HFF-Myc (cell line): ENCODE data around the gene GALNT2.

ENCODE experiments used
- DNase-seq: peaks from one replicate; pipeline ENCODE4 v3.0.0-alpha.2; 2011; ENCODE audit warnings: low read depth; ENCODE audit errors: extremely low read depth
- H3K4me3 ChIP-seq: replicated peaks from 2 replicates; pipeline ENCODE4 v1.5.1; 2011; ENCODE audit warnings: low read depth, mild to moderate bottlenecking, control low read depth, low read length
- TF ChIP-seq, protein P1 (sequence below): IDR thresholded peaks from 2 replicates; pipeline ENCODE4 v1.5.1; 2012; ENCODE audit warnings: mild to moderate bottlenecking, low read depth, low read length, control low read depth; ENCODE audit errors: missing control alignments

The GALNT2 gene

DNA sequence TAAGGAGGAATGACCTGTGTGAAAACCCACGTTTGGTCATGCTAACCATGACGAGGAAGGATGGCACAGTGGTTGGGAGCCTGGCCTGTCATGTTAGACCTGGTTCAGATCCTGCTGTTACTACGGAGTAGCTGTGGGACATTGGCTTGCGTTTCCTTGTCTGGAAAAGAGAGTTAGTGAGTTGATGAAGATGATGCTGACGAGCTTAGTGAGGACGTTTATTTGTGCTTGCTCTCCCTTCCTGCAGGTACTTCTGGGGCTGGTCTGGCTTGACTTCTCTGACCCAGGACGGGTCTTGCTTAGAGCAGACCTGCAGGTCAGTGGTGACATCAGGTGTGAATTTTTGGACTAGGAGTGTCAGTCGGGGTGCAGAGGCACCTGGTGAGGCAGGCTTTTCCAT is 14.7 kb downstream of the GALNT2 start:
- DNase-seq = no peak
- H3K4me3 ChIP-seq = no peak overlapping the region
- TF ChIP-seq, protein P1, sequence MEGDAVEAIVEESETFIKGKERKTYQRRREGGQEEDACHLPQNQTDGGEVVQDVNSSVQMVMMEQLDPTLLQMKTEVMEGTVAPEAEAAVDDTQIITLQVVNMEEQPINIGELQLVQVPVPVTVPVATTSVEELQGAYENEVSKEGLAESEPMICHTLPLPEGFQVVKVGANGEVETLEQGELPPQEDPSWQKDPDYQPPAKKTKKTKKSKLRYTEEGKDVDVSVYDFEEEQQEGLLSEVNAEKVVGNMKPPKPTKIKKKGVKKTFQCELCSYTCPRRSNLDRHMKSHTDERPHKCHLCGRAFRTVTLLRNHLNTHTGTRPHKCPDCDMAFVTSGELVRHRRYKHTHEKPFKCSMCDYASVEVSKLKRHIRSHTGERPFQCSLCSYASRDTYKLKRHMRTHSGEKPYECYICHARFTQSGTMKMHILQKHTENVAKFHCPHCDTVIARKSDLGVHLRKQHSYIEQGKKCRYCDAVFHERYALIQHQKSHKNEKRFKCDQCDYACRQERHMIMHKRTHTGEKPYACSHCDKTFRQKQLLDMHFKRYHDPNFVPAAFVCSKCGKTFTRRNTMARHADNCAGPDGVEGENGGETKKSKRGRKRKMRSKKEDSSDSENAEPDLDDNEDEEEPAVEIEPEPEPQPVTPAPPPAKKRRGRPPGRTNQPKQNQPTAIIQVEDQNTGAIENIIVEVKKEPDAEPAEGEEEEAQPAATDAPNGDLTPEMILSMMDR = no peak

GRCh38 chr1:230082211-230082610 is 15.2 kb downstream of the GALNT2 start:
- DNase-seq = no peak
- TF ChIP-seq, protein P1 = no peak
- no peak overlapping the region for H3K4me3 ChIP-seq

GRCh38 chr1:230083053-230083452 is 16.0 kb downstream of the GALNT2 start:
- H3K4me3 ChIP-seq = no peak overlapping the region
- TF ChIP-seq, protein P1 = no peak
- DNase-seq = no peak

DNA sequence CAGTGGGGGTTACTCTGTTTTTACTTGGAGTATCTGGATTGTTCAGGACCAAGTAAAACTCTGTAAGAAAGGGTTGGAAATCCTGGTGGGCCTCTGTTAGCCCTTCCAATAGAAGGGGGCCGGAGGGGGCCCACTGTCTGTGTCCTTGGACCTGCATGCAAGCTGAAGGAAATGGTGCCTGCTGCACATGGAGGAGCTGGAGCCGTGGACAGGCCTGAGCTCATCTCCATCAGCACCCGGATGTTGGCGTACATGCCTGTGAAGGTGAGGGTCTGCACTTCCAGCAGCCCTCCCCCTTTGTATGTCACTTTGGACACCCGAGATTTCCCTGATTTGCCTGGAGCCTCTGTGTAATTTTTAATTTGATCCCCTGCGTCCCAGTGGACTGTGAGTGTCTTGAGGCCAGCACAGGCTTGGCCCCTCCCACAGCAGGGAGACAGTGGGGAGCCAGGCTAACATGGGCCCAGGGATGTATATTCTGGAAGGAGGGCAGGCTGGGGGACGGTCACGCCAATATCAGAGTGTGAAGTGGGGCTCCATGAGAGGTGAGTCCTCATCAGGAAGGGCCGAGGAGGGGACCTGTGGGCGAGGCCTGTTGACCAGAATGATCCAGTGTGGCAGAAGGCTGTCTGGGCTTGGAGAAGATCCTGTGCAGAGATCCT is 16.8 kb downstream of the GALNT2 start:
- 0 out of 2 replicates have a peak overlapping the region, but pooled peaks have one; percentile 6 for H3K4me3 ChIP-seq
- DNase-seq = no peak
- TF ChIP-seq, protein P1 = no peak

DNA sequence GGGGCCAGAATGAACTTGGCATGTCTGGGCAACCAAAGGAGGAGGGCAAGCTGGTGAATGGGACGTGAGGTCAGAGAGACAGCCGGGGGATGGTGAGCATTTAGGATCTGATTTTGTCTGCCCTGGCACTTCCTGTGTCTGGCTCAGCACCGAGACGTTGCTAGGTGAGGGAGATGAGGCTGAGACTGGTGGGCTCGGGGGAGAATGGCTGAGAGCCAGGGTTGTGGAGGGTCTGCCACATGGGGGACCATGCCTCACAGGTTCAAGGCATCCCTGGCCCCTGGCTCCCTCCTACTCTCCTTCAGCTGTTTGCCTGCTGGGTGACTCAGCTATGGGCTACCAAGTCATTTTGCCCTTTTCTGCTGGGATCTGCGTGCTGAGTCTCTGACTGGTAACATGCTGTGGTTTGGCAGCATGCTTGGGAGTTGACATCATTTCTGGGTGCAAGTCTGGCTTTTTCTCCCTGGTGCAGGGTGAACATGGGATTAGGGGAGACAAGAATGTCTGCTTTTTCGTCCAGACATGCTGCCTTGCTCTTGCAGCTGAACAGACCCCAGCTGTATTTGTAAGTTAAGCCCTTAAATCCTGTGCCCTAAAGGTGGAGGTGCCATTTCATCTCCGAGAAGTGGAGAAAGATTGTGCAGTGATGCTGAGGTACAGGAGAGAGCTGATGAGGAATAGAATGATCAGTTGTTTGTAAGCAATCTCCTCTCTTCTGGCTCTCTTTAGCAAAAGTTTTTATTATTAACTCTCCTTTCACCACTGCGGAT is 17.6 kb downstream of the GALNT2 start:
- TF ChIP-seq, protein P1 = no peak
- 0 out of 2 replicates have a peak overlapping the region, but pooled peaks have one; percentile 6 for H3K4me3 ChIP-seq
- DNase-seq = peak; percentile 95

- no peak for DNase-seq
- TF ChIP-seq, protein P1 = no peak
- H3K4me3 ChIP-seq = no peak overlapping the region
Observed at GRCh38 chr1:230085178-230085515, 18.1 kb downstream of the GALNT2 start.
